Omental fat pad (tissue), 4 donors: Measurements from ENCODE around the gene PRLR. TPM values are rescaled to one million over a fixed set of nuclear protein-coding genes. Genes with fewer than 3 reads are reported as not detected.

ENCODE experiments used
- ATAC-seq: fragments of 150-250 bp; one replicate; pipeline ENCODE4 v1.9.1; 2016; ENCODE audit warnings: mild to moderate bottlenecking, moderate library complexity; ENCODE audit not compliant: low FRiP score
- DNase-seq: peaks from one replicate; pipeline ENCODE4 v3.0.0-alpha.2; 2019; ENCODE audit warnings: low spot score
- total RNA-seq, 4 donors: library from RNA; depleted of rRNA; stranded (reverse); fragments of >200 nt; gene quantifications; one replicate each; pipeline ENCODE4 v1.1.0, GENCODE V29; 2016
- TF ChIP-seq, protein P1 (sequence below), 3 donors: fragments of 450-650 bp; IDR thresholded peaks; one replicate each; pipeline ENCODE4 v1.5.1; 2016 to 2017; ENCODE audit warnings: antibody characterized with exemption in 3 of 3, mild to moderate bottlenecking in 3 of 3, moderate library complexity in 2 of 3

PRLR gene
- total RNA-seq, 4 donors from 2014 or later = 0.38 to 2.4 (median 0.90) TPM

DNA sequence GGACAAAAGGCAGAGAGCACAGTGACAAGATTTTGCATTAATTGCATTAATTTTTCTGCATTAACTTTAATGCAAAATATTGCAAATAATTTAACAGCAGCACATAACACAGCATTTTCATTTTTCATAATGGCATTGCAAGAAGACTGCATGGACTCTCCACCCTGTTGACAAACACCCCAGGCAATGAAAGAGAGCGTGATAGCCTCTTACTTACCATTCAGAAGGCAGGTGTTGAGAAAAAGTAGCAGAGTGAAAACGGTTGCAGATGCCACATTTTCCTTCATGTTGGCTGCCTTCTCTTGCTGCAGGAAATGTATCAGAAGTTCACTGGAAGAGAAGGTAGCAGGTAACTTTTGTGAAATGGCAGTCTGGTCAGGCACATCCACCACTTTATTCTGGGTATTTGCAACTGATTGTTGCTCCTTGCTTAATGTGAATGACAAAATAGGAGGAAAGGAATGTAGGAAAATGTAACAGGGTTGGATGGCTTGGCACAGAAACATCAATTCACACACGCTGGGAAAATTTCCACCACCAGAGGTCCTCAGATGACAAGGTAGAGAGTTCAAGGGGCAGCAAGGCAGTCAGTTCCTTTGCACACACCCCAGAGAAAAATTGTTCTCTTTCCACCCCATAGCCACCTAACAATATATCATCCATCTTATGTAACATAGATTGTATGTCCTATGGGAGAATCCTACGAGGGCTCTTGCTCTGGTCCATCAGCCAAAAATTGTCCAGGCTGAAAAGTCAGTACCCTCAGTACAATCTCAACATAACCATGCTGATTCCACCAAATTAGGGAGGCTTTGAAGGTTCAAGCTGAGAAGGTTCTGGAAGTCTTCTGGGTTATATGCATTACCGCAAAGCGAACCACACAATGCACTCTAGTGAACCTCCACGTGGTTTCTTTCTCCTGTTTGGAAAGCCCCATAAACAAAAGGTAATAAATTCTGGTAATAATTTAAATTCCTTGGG is 140.7 kb downstream of the PRLR start:
- ATAC-seq = peak; percentile 50
- TF ChIP-seq, protein P1, sequence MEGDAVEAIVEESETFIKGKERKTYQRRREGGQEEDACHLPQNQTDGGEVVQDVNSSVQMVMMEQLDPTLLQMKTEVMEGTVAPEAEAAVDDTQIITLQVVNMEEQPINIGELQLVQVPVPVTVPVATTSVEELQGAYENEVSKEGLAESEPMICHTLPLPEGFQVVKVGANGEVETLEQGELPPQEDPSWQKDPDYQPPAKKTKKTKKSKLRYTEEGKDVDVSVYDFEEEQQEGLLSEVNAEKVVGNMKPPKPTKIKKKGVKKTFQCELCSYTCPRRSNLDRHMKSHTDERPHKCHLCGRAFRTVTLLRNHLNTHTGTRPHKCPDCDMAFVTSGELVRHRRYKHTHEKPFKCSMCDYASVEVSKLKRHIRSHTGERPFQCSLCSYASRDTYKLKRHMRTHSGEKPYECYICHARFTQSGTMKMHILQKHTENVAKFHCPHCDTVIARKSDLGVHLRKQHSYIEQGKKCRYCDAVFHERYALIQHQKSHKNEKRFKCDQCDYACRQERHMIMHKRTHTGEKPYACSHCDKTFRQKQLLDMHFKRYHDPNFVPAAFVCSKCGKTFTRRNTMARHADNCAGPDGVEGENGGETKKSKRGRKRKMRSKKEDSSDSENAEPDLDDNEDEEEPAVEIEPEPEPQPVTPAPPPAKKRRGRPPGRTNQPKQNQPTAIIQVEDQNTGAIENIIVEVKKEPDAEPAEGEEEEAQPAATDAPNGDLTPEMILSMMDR (IDR thresholded peaks at IDR 0.05) = no peak
- peak; percentile 52 for DNase-seq

DNA sequence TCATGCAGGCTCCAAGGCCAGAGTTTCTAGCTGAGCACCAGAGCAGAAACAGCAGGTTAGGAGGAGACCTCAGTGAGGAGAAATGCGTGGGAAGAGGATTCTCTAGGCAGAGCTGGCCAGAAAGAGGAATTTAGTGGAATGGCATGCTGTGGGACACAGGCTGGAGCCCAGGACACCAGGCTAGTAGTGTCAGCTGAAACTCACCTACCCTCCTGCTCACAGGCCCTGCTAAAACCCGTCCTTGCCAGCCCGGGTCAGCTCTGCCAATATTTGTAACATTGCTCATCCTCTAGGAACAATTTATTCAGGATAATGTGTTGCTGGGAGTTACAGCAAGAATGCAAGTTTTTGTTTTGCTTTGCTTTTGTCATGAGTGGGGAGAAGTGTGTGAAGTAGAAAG is 142.3 kb downstream of the PRLR start:
- DNase-seq (no peak), ATAC-seq (peak; percentile 58)

DNA sequence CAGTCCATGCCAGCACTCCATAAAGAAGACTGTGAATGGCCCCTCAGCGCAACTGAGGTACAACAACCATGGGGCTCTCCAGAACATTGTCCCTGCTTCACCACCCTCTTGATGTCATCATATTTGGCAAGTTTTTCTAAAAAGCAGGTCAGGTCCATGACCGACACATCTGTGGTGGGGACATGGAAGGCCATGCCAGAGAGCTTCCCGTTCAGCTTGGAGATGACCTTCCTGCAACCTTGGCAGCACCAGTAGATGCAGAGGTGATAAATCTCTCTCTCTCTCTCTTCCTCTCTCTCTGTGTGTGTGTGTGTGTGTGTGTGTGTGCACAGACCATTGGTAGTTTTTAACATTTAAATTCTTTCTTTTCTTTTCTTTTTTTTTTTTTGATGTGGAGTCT is 147.1 kb downstream of the PRLR start:
- ATAC-seq = no peak
- no peak for DNase-seq
- TF ChIP-seq, protein P1 (IDR thresholded peaks at IDR 0.05) = no peak

More for the DNA sequence above, 142.3 kb downstream of the PRLR start:
- TF ChIP-seq, protein P1 (IDR thresholded peaks at IDR 0.05) = no peak

DNA sequence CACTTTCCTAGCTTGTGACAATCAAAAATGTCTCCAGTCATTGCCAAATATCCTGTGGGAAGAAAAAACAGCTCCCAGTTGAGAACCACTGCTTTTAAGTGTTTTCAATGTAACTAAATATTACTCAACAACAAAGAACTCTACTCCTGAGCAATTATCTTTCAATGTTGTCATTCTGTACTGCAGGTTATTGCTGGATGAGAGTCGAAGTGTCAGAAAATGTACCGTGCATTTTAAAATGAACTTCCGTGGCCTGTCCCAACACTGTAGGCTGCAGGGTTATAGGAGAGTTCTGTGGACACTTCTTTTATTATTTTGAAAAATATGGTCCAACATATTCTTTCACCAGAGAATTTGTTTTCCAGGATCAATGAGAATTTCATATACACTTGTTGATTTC is 147.8 kb downstream of the PRLR start:
- TF ChIP-seq, protein P1 (IDR thresholded peaks at IDR 0.05) = no peak
- DNase-seq (no peak), ATAC-seq (no peak)

DNA sequence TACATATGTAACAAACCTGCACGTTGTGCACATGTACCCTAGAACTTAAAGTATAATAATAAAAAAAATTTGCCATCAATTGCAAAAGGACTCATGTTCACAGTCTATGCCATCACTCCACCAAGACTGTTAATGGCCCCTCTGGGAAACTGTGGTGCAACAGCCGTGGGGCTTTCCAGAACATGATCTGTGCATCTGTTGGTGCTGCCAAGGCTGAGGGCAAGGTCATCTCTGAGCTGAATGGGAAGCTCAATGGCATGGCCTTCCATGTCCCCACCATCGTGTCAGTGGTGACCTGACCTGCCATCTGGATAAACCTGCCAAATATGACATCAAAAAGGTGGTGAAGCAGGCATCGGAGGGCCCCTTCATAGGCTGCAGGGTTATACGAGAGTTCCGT is 149.2 kb downstream of the PRLR start:
- ATAC-seq = no peak
- TF ChIP-seq, protein P1 (IDR thresholded peaks at IDR 0.05) = no peak
- DNase-seq = no peak

DNA sequence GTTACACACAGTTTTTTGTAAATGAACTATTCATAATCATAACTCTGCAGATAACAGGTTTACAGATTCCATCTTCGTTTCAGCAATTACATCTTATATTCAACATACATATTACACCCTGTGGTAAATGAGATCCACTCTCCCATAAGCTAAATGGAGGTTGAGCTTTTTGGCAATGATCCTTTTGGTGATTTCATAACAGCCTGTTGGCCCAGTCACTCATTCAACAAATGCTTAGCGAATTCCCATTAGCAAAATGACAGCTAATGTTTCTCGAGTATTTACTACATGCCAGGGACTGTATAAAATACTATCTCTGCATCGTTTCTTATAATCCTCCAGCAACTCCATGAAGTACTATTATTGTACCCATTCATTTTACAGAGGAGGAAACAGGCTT is 157.1 kb downstream of the PRLR start:
- no peak for DNase-seq
- no peak for ATAC-seq
- TF ChIP-seq, protein P1 (IDR thresholded peaks at IDR 0.05) = no peak

DNA sequence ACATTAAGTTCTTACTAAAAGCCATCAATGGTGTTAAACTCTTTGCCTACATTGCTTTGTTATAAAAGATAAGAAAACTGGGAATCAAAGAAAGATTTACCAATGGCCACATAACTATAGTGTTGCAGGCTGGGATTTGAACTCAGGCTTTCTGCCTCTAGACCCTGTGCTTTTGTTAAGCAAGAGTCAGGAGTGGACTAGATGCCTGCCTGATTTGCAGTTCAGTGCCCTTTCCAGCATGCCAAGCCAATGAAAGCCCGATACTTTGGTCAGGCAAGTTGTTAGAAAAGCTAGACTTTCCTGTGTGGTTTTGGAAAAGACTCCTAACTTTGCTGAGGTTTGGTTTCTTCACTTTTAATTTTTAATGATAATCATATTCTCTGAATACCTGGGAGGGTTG is 161.1 kb downstream of the PRLR start:
- TF ChIP-seq, protein P1 (IDR thresholded peaks at IDR 0.05) = no peak
- DNase-seq (no peak), ATAC-seq (no peak)
